22Rv1 (cell line): Measurements from ENCODE around the gene DYNLT4.

ENCODE experiments used
- CTCF ChIP-seq: fragments of 450-650 bp; IDR thresholded peaks from 2 replicates; pipeline ENCODE4 v1.5.1; 2017; ENCODE audit warnings: mild to moderate bottlenecking
- ZFX ChIP-seq: fragments of 450-650 bp; IDR thresholded peaks from 2 replicates; pipeline ENCODE4 v1.6.1; 2017; ENCODE audit warnings: antibody characterized with exemption, borderline replicate concordance

DNA sequence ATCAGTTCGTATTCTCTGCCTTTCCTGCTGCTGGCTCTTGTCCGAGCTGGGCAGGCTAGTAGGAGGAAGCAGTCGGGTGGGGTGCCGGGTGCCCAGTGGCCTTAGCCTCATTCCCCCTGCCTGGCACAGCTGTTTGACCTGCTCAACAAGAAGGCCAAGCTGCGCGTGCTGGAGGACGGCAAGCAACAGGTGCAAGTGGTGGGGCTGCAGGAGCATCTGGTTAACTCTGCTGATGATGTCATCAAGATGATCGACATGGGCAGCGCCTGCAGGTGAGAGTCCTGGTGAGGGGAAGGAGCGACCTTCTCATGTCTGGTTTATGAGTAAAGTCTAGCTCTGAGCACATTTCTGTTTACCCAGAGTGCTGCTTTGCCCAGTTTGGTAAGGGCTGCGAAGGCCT is 48.1 kb downstream of the DYNLT4 start:
- TF ChIP-seq CTCF (no peak), ZFX (no peak)
